GM23338 (cell line): ENCODE data around the gene HLX. TPM values are rescaled to one million over a fixed set of nuclear protein-coding genes. Genes with fewer than 3 reads are reported as not detected.
A peak's percentile ranks its signal among the peaks of the same experiment; 100 is the strongest.

Experiments used
- ATAC-seq: fragments of 200-7000 bp; cut with Tn5 transposase; 3 replicates; pipeline ENCODE4 v1.9.1; 2020
- DNase-seq: peaks from one replicate; pipeline ENCODE4 v3.0.0-alpha.2; 2015; ENCODE audit warnings: low spot score
- H2AFZ ChIP-seq: fragments of 200-600 bp; sonication (generic); 2 replicates; pipeline ENCODE4 v1.8.0; 2016; ENCODE audit warnings: antibody characterized with exemption, mild to moderate bottlenecking, moderate library complexity
- H3F3A ChIP-seq: fragments of 200-600 bp; sonication (generic); replicated peaks from 2 replicates; pipeline ENCODE4 v1.8.0; 2017; ENCODE audit warnings: antibody characterized with exemption, mixed run types, low read depth
- H3K27ac ChIP-seq: fragments of 200-600 bp; sonication (generic); 2 replicates; pipeline ENCODE4 v1.6.1; 2016; ENCODE audit warnings: low read depth
- H3K27me3 ChIP-seq: fragments of 200-600 bp; sonication (generic); 2 replicates; pipeline ENCODE4 v1.8.0; 2016; ENCODE audit warnings: mild to moderate bottlenecking, mixed run types, moderate library complexity; ENCODE audit not compliant: insufficient read depth
- H3K36me3 ChIP-seq: fragments of 200-600 bp; sonication (generic); 2 replicates; pipeline ENCODE4 v1.8.0; 2016; ENCODE audit warnings: mild to moderate bottlenecking; ENCODE audit not compliant: insufficient read depth
- H3K4me1 ChIP-seq: fragments of 200-600 bp; sonication (generic); 2 replicates; pipeline ENCODE4 v1.8.0; 2016; ENCODE audit warnings: mild to moderate bottlenecking, moderate library complexity; ENCODE audit not compliant: insufficient read depth
- H3K4me2 ChIP-seq: fragments of 200-600 bp; sonication (generic); 2 replicates; pipeline ENCODE4 v1.7.1; 2017; ENCODE audit warnings: mixed run types
- H3K4me3 ChIP-seq: fragments of 200-600 bp; sonication (generic); 2 replicates; pipeline ENCODE4 v1.6.1; 2016; ENCODE audit warnings: mixed run types
- H3K79me2 ChIP-seq: fragments of 200-600 bp; sonication (generic); replicated peaks from 2 replicates; pipeline ENCODE4 v1.8.0; 2017; ENCODE audit warnings: mild to moderate bottlenecking; ENCODE audit not compliant: insufficient read depth
- H3K9me2 ChIP-seq: fragments of 200-600 bp; sonication (generic); 2 replicates; pipeline ENCODE4 v1.8.0; 2017; ENCODE audit not compliant: insufficient read depth
- H4K20me1 ChIP-seq: fragments of 200-600 bp; sonication (generic); replicated peaks from 2 replicates; pipeline ENCODE4 v1.8.0; 2017; ENCODE audit warnings: mild to moderate bottlenecking; ENCODE audit not compliant: insufficient read depth
- H3K27ac Mint-ChIP-seq: 2 replicates; pipeline ENCODE4 v1.8.0; 2020; ENCODE audit warnings: inconsistent platforms, mild to moderate bottlenecking, moderate library complexity, mixed read lengths
- H3K27me3 Mint-ChIP-seq: 3 replicates; pipeline ENCODE4 v1.8.0; 2022; ENCODE audit warnings: low read depth, mild to moderate bottlenecking, moderate library complexity, mixed read lengths, inconsistent platforms; ENCODE audit not compliant: insufficient read depth, poor library complexity
- H3K36me3 Mint-ChIP-seq: 3 replicates; pipeline ENCODE4 v1.8.0; 2021; ENCODE audit warnings: low read depth, mild to moderate bottlenecking, inconsistent platforms, moderate library complexity, mixed read lengths
- H3K4me1 Mint-ChIP-seq: 3 replicates; pipeline ENCODE4 v1.8.0; 2020; ENCODE audit warnings: mild to moderate bottlenecking, inconsistent platforms, mixed read lengths
- H3K4me3 Mint-ChIP-seq: 3 replicates; pipeline ENCODE4 v1.8.0; 2021; ENCODE audit warnings: moderate library complexity, mild to moderate bottlenecking, inconsistent platforms, mixed read lengths
- H3K9me3 Mint-ChIP-seq: 3 replicates; pipeline ENCODE4 v1.8.0; 2020; ENCODE audit warnings: moderate library complexity, mild to moderate bottlenecking, inconsistent platforms, mixed read lengths
- CREB1 ChIP-seq: fragments of 250-450 bp; sonication (Bioruptor Pico); IDR thresholded peaks from 2 replicates; pipeline ENCODE4 v1.5.0; 2020; ENCODE audit warnings: low read depth, mild to moderate bottlenecking, moderate library complexity
- EZH2 ChIP-seq: fragments of 200-600 bp; sonication (generic); IDR thresholded peaks from one replicate; pipeline ENCODE4 v1.8.0; 2017; ENCODE audit warnings: antibody characterized with exemption, mild to moderate bottlenecking, low read depth; ENCODE audit not compliant: unreplicated experiment
- EZH2phosphoT487 ChIP-seq: fragments of 200-600 bp; sonication (generic); IDR thresholded peaks from one replicate; pipeline ENCODE4 v1.8.1; 2018; ENCODE audit warnings: antibody characterized with exemption; ENCODE audit not compliant: unreplicated experiment
- REST ChIP-seq: IDR thresholded peaks from one replicate; pipeline ENCODE4 v1.6.1; 2018; ENCODE audit warnings: antibody characterized with exemption; ENCODE audit not compliant: unreplicated experiment
- polyA plus RNA-seq: library from polyadenylated mRNA; unstranded; fragments of >200 nt; fragmentation: Nextera tagmentation; extraction: Ambion mirVana; gene quantifications from 2 replicates; pipeline ENCODE4 v1.2.1, GENCODE V29; 2016
- total RNA-seq: library from RNA; depleted of rRNA; stranded (reverse); fragments of >200 nt; shearing (Covaris generic); gene quantifications from 2 replicates; pipeline ENCODE4 v1.2.3, GENCODE V29; 2014
- TF ChIP-seq, protein P1 (sequence below), 2 experiments: fragments of 200-600 bp in 1 of 2; sonication (generic) in 1 of 2; conservative IDR thresholded peaks; 2 replicates each; pipeline versions ENCODE4 v1.5.1 to v1.6.1; 2016 to 2017; ENCODE audit warnings: antibody characterized with exemption in 2 of 2, low read depth in 2 of 2, mild to moderate bottlenecking in 2 of 2, moderate library complexity in 1 of 2

HLX gene
- total and polyA plus RNA-seq, 2 experiments from 2014 or later: 0.07 TPM; not detected in 1

- H3K4me3 Mint-ChIP-seq: peak overlapping the region; percentile 58
- H4K20me1 ChIP-seq: peaks cover 50% of the 10 kb centered on the region
These were observed 1.7 kb downstream of the HLX start for GRCh38 chr1:220880726-220881506.

DNA sequence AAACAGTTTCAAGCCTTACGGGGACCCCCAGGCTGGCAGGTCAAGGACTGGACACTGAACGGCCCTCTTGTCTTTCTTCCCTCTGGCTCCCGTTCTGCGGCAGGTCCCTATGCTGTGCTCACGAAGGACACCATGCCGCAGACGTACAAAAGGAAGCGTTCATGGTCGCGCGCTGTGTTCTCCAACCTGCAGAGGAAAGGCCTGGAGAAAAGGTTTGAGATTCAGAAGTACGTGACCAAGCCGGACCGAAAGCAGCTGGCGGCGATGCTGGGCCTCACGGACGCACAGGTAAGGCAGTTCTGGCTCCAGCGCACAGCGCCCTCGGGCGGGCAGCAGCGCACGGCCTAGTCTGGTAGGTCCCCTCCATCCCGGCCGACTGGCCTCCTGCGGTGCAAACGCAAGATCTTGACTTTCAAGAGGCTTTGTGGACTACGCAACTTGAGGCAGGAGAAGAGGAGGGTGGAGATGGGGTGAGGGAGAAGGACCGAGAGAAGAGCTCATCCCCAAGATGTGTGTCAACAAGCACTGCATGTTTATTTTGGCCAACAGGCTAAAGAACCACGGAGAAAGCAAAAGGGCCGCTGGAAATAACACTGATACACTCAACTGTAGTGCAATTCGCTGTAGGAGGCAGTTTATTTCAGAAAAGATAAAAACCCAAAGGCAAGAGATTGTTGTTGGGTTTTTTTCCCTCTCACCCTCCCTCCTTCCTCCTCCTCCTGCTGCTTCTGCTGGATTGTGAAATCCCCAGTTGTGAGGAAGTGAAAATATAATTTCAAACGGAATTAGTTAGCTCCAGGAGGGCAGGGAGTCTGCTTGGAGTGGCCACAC, 3.0 kb downstream of the HLX start:
- peak overlapping the region; percentile 79 for H3K4me2 ChIP-seq
- H2AFZ ChIP-seq: no peak overlapping the region
- Mint-ChIP-seq H3K27ac (no peak overlapping the region), H3K4me1 (peaks cover 69% of the 10 kb centered on the region), H3K36me3 (no peaks in the 10 kb centered on the region; the same call in 2 of the 3 replicates), H3K4me3 (peak overlapping the region; percentile 58), H3K27me3 (peaks cover 100% of the 10 kb centered on the region), H3K9me3 (peaks cover 6% of the 10 kb centered on the region; the same call in 2 of the 3 replicates)
- DNase-seq (peak; percentile 92), ATAC-seq (peak; percentile 40)
- H3K27ac ChIP-seq: no peak overlapping the region
- H3K79me2 ChIP-seq: no peaks in the 10 kb centered on the region
- peaks cover 100% of the 10 kb centered on the region for H3K27me3 ChIP-seq
- H4K20me1 ChIP-seq: peaks cover 55% of the 10 kb centered on the region
- H3K36me3 ChIP-seq: no peaks in the 10 kb centered on the region
- H3K4me1 ChIP-seq: peaks cover 68% of the 10 kb centered on the region
- peak overlapping the region; percentile 38 for H3K4me3 ChIP-seq
- peaks cover 14% of the 10 kb centered on the region; the same call in 1 of the 2 replicates for H3F3A ChIP-seq
- TF ChIP-seq EZH2: peak; percentile 94
- TF ChIP-seq, protein P1, sequence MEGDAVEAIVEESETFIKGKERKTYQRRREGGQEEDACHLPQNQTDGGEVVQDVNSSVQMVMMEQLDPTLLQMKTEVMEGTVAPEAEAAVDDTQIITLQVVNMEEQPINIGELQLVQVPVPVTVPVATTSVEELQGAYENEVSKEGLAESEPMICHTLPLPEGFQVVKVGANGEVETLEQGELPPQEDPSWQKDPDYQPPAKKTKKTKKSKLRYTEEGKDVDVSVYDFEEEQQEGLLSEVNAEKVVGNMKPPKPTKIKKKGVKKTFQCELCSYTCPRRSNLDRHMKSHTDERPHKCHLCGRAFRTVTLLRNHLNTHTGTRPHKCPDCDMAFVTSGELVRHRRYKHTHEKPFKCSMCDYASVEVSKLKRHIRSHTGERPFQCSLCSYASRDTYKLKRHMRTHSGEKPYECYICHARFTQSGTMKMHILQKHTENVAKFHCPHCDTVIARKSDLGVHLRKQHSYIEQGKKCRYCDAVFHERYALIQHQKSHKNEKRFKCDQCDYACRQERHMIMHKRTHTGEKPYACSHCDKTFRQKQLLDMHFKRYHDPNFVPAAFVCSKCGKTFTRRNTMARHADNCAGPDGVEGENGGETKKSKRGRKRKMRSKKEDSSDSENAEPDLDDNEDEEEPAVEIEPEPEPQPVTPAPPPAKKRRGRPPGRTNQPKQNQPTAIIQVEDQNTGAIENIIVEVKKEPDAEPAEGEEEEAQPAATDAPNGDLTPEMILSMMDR (conservative IDR thresholded peaks at IDR 0.05; ENCODE audit: low read depth in 2 of 2): peak; percentile 65 to 84
- TF ChIP-seq CREB1 (CRISPR knock-in tag): no peak
- peak; percentile 87 for TF ChIP-seq EZH2phosphoT487
- no peaks in the 10 kb centered on the region for H3K9me2 ChIP-seq

More at GRCh38 chr1:220880726-220881506, 1.7 kb downstream of the HLX start:
- peaks cover 72% of the 10 kb centered on the region for H3K4me1 Mint-ChIP-seq
- ATAC-seq (no peak), DNase-seq (peak; percentile 58)
- H3K27me3 ChIP-seq: peaks cover 100% of the 10 kb centered on the region
- H3K4me3 ChIP-seq: peak overlapping the region; percentile 38
- H3K36me3 Mint-ChIP-seq: no peaks in the 10 kb centered on the region; the same call in 2 of the 3 replicates
- peaks cover 14% of the 10 kb centered on the region; the same call in 1 of the 2 replicates for H3F3A ChIP-seq
- H3K9me3 Mint-ChIP-seq: peaks cover 6% of the 10 kb centered on the region; the same call in 2 of the 3 replicates
- no peaks in the 10 kb centered on the region for H3K9me2 ChIP-seq
- no peak overlapping the region for H3K27ac Mint-ChIP-seq
- H3K4me1 ChIP-seq: peaks cover 68% of the 10 kb centered on the region
- H3K4me2 ChIP-seq: peak overlapping the region; percentile 85
- H3K36me3 ChIP-seq: no peaks in the 10 kb centered on the region
- TF ChIP-seq REST (no peak), CREB1 (CRISPR knock-in tag) (no peak), EZH2 (peak; percentile 99), EZH2phosphoT487 (peak; percentile 78)
- no peak overlapping the region for H2AFZ ChIP-seq
- H3K27me3 Mint-ChIP-seq: peaks cover 100% of the 10 kb centered on the region
- no peaks in the 10 kb centered on the region for H3K79me2 ChIP-seq
- no peak overlapping the region for H3K27ac ChIP-seq
